Keratinocyte (primary cell): ENCODE data around the gene SELENOV. TPM values are rescaled to one million over a fixed set of nuclear protein-coding genes. Genes with fewer than 3 reads are reported as not detected.

Experiments used
- DNase-seq: peaks from one replicate; pipeline ENCODE4 v3.0.0-alpha.2; 2011; ENCODE audit warnings: low read depth, missing footprints, low spot score
- FAIRE-seq: peaks from 2 replicates; lab custom pipeline; 2011; peaks lifted over from hg19 to GRCh38; lab: Jason Lieb, UNC
- H2AFZ ChIP-seq: 2 replicates; pipeline ENCODE4 v1.6.0; 2012; ENCODE audit warnings: low read length, control low read depth, inconsistent platforms; ENCODE audit not compliant: control insufficient read depth
- H3K27ac ChIP-seq: 2 replicates; pipeline ENCODE4 v1.5.1; 2011; ENCODE audit warnings: low read length; ENCODE audit not compliant: control insufficient read depth, insufficient read depth
- H3K27me3 ChIP-seq: 3 replicates; pipeline ENCODE4 v1.6.0; 2011; ENCODE audit warnings: low read length; ENCODE audit not compliant: control insufficient read depth, insufficient read depth; ENCODE audit errors: extremely low read depth
- H3K36me3 ChIP-seq, 2 experiments: 2 replicates in 1 of 2; 3 replicates in 1 of 2; pipeline ENCODE4 v1.5.1; 2011; ENCODE audit warnings: low read length in 2 of 2, mild to moderate bottlenecking in 1 of 2; ENCODE audit not compliant: control insufficient read depth in 2 of 2, insufficient read depth in 2 of 2; ENCODE audit errors: extremely low read depth in 1 of 2
- H3K4me1 ChIP-seq: 3 replicates; pipeline ENCODE4 v1.5.1; 2011; ENCODE audit warnings: low read length; ENCODE audit not compliant: control insufficient read depth, insufficient read depth; ENCODE audit errors: extremely low read depth
- H3K4me2 ChIP-seq: 3 replicates; pipeline ENCODE4 v1.6.0; 2011; ENCODE audit warnings: low read depth, low read length; ENCODE audit not compliant: control insufficient read depth, insufficient read depth; ENCODE audit errors: extremely low read depth
- H3K4me3 ChIP-seq, 3 experiments: fragments of 200-600 bp in 1 of 3; sonication (generic) in 1 of 3; 2 replicates in 2 of 3; 3 replicates in 1 of 3; pipeline ENCODE4 v1.5.1; 2011 to 2016; ENCODE audit warnings: low read length in 3 of 3, mild to moderate bottlenecking in 3 of 3, control low read depth in 2 of 3, inconsistent platforms in 1 of 3, low read depth in 1 of 3, mixed read lengths in 1 of 3, mixed run types in 1 of 3, moderate library complexity in 1 of 3; ENCODE audit not compliant: control insufficient read depth in 2 of 3, insufficient read depth in 2 of 3; ENCODE audit errors: extremely low read depth in 1 of 3
- H3K79me2 ChIP-seq: 2 replicates; pipeline ENCODE4 v1.6.0; 2012; ENCODE audit warnings: low read length; ENCODE audit not compliant: control insufficient read depth, insufficient read depth
- H3K9ac ChIP-seq: 3 replicates; pipeline ENCODE4 v1.6.0; 2011; ENCODE audit warnings: low read length; ENCODE audit not compliant: control insufficient read depth, insufficient read depth; ENCODE audit errors: extremely low read depth
- H3K9me1 ChIP-seq: 3 replicates; pipeline ENCODE4 v1.6.0; 2011; ENCODE audit warnings: low read length; ENCODE audit not compliant: control insufficient read depth, insufficient read depth; ENCODE audit errors: extremely low read depth
- H3K9me3 ChIP-seq: 2 replicates; pipeline ENCODE4 v1.5.1; 2012; ENCODE audit warnings: low read depth, low read length; ENCODE audit not compliant: control insufficient read depth
- H4K20me1 ChIP-seq: 3 replicates; pipeline ENCODE4 v1.6.0; 2011; ENCODE audit warnings: low read length; ENCODE audit not compliant: control insufficient read depth, insufficient read depth; ENCODE audit errors: extremely low read depth
- CTCF ChIP-seq, 3 experiments: IDR thresholded peaks in 1 of 3; conservative IDR thresholded peaks in 1 of 3; optimal IDR thresholded peaks in 1 of 3; 2 replicates in 2 of 3; 3 replicates in 1 of 3; pipeline versions ENCODE3 to v1.5.1; 2011; ENCODE audit warnings: low read length in 3 of 3, mild to moderate bottlenecking in 3 of 3, moderate library complexity in 2 of 3, control low read depth in 1 of 3, inconsistent platforms in 1 of 3; ENCODE audit not compliant: insufficient read depth in 2 of 3; ENCODE audit errors: extremely low read depth in 1 of 3
- EZH2 ChIP-seq: IDR thresholded peaks from one replicate; pipeline ENCODE4 v1.6.1; 2012; ENCODE audit warnings: inconsistent platforms, mild to moderate bottlenecking, low read length, moderate library complexity
- dilution Hi-C: fragments of 300-500 bp; cut with MboI; formaldehyde crosslinking; loops from one replicate; pipeline ENCODE4 v1.7.0; 2020; ENCODE audit warnings: low sequenced_read_pairs; ENCODE audit not compliant: extremely low pct_ligation_motif_present
- polyA plus RNA-seq, 5 experiments: library from polyadenylated mRNA; depleted of rRNA in 3 of 5; stranded (reverse) in 3 of 5; stranded (forward) in 1 of 5; unstranded in 1 of 5; fragments of >200 nt; gene quantifications; 1 replicate in 1 of 5; 2 replicates in 3 of 5; 3 replicates in 1 of 5; pipeline versions ENCODE4 v1.2.1 to v1.2.3, GENCODE V29; 2011 to 2012; ENCODE audit warnings: missing spikeins in 2 of 5, low read depth in 1 of 5, low replicate concordance in 1 of 5

The SELENOV gene
- polyA plus RNA-seq, 1 donor (not counting 4 experiments of a cell fraction or from before 2014, with no cell fraction given) = not detected

- Histone ChIP-seq H3K27me3 (peaks cover 4% of the 10 kb centered on the region), H4K20me1 (no peaks in the 10 kb centered on the region), H3K4me2 (no peak overlapping the region), H3K79me2 (no peaks in the 10 kb centered on the region), H3K9ac (no peak overlapping the region), H3K4me1 (no peaks in the 10 kb centered on the region), H3K36me3 (no peaks in the 10 kb centered on the region), H3K9me1 (no peaks in the 10 kb centered on the region), H3K27ac (no peak overlapping the region), H3K4me3 (no peak overlapping the region), H2AFZ (no peak overlapping the region), H3K9me3 (no peaks in the 10 kb centered on the region)
- DNase-seq (no peak), FAIRE-seq (no peak)
- no peak for TF ChIP-seq EZH2
- TF ChIP-seq CTCF (optimal IDR thresholded peaks at IDR 0.05 in 1 of 3, IDR thresholded peaks at IDR 0.05 in 1 of 3, conservative IDR thresholded peaks at IDR 0.05 in 1 of 3; ENCODE audit: extremely low read depth in 1 of 3, insufficient read depth in 2 of 3, low read length in 3 of 3) = no peak
- dilution Hi-C loops = no loop called here
These were observed 40.9 kb downstream of the SELENOV start for GRCh38 chr19:39555883-39556282.

DNA sequence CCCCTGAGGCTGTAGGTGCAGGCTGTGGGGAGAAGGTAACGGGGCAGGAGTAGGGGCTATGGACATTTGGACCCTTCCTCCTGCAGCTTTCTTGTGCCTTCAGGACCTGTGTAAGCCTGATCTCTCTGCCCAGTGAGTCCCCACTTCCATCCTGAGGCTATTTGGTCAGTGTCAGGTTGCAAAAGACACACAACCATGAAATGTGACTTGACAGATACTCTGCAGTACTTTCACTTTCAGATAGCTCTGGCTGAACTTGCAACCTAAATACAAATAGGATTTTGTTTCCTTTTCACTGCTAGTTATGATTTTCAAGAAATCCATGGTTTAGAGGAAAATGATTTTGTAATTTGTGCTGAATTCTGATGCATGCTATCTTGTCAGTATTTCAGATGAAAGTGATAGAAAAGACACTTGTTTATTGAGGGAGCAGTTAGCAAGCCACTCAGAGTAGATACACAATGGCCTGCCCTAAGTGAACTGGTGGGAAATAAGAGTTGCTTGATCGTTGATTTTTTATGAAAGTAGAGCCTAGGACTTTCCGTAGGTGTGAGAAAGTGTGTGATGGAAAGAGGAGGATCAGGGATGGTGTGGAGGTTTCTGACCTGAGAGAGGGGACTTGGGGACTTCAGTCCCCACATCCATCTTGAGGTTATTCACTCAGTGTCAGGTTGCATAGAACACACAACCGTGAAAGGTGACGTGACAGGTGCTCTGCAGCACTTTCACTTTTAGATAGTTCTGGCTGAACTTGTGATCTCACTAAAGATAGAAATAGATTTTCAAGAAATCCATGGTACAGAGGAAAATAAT lies 43.1 kb downstream of the SELENOV start:
- H2AFZ ChIP-seq = no peak overlapping the region
- no peak for DNase-seq
- no peak overlapping the region for H3K27ac ChIP-seq
- no peaks in the 10 kb centered on the region for H4K20me1 ChIP-seq
- H3K4me2 ChIP-seq = no peak overlapping the region
- no peak overlapping the region for H3K9ac ChIP-seq
- H3K4me3 ChIP-seq = no peak overlapping the region
- dilution Hi-C loops = no loop called here
- H3K9me1 ChIP-seq = no peaks in the 10 kb centered on the region
- H3K79me2 ChIP-seq = no peaks in the 10 kb centered on the region
- H3K27me3 ChIP-seq = peaks cover 4% of the 10 kb centered on the region
- H3K9me3 ChIP-seq = no peaks in the 10 kb centered on the region
- no peaks in the 10 kb centered on the region for H3K4me1 ChIP-seq
- TF ChIP-seq CTCF (optimal IDR thresholded peaks at IDR 0.05 in 1 of 3, IDR thresholded peaks at IDR 0.05 in 1 of 3, conservative IDR thresholded peaks at IDR 0.05 in 1 of 3; ENCODE audit: extremely low read depth in 1 of 3, insufficient read depth in 2 of 3, low read length in 3 of 3) = no peak
- no peak for TF ChIP-seq EZH2
- H3K36me3 ChIP-seq = no peaks in the 10 kb centered on the region
- FAIRE-seq = no peak
